Amniotic stem cell (primary cell): ENCODE data around the gene CEP68.
"Not testable (repeated sequence)": the region's sequence is repeated elsewhere in the genome, so short reads cannot be mapped to it uniquely, and the experiment has no call there.

Experiments
- DNase-seq: peaks from one replicate; lab custom pipeline; 2025; lab: John Stamatoyannopoulos, UW

Gene CEP68

GRCh38 chr2:65130664-65131175 lies 74.5 kb downstream of the CEP68 start:
- DNase-seq = no peak

- not testable (repeated sequence) for DNase-seq
Measured at GRCh38 chr2:65132930-65133329, 76.7 kb downstream of the CEP68 start.

GRCh38 chr2:65133626-65134025 lies 77.4 kb downstream of the CEP68 start:
- no peak for DNase-seq

GRCh38 chr2:65134158-65134557 lies 77.9 kb downstream of the CEP68 start:
- DNase-seq = no peak

- no peak for DNase-seq
Measured at GRCh38 chr2:65136253-65136652, 80.0 kb downstream of the CEP68 start.
